IMR-90 (cell line): ENCODE data around the gene SPTLC3. TPM values are rescaled to one million over a fixed set of nuclear protein-coding genes. Genes with fewer than 3 reads are reported as not detected.

Source experiments
- ATAC-seq: fragments of 200-7000 bp; cut with Tn5 transposase; 2 replicates; pipeline ENCODE4 v1.9.1; 2020; ENCODE audit warnings: low read depth, mild to moderate bottlenecking, moderate library complexity
- BruUV-seq: library from RNA; stranded (reverse); fragments of 400-500 nt; replicated peaks from 2 replicates; lab custom pipeline; 2021; lab: Mats Ljungman, UMichigan
- CTCF ChIA-PET: fragments of 300-600 bp; formaldehyde crosslinking; extraction: SDS; loops from one replicate; lab custom pipeline; 2021; ENCODE audit warnings: antibody characterized with exemption; lab: Yijun Ruan, JAX
- POLR2A ChIA-PET: fragments of 300-600 bp; sonication (Branson Sonifier 250); formaldehyde crosslinking; loops from one replicate; lab custom pipeline; 2022; ENCODE audit warnings: antibody characterized with exemption; ENCODE audit not compliant: unreplicated experiment; lab: Charles Lee
- DNase-seq: peaks from one replicate; pipeline ENCODE4 v3.0.0; 2013
- H2AFZ ChIP-seq: replicated peaks from 2 replicates; pipeline ENCODE3; 2013; ENCODE audit warnings: low read length, mild to moderate bottlenecking; ENCODE audit not compliant: poor library complexity
- H2AK5ac ChIP-seq: 2 replicates; pipeline ENCODE4 v1.6.1; 2013; ENCODE audit warnings: low read depth, low read length, inconsistent platforms
- H2AK9ac ChIP-seq: replicated peaks from 2 replicates; pipeline ENCODE3; 2013; ENCODE audit warnings: mild to moderate bottlenecking, low read depth, low read length, moderate library complexity; ENCODE audit not compliant: poor library complexity
- H2BK120ac ChIP-seq: 2 replicates; pipeline ENCODE4 v1.6.1; 2013; ENCODE audit warnings: low read depth, low read length, inconsistent platforms
- H2BK15ac ChIP-seq: 3 replicates; pipeline ENCODE4 v1.6.1; 2013; ENCODE audit warnings: low read depth, low read length, inconsistent platforms
- H2BK20ac ChIP-seq: 2 replicates; pipeline ENCODE4 v1.6.1; 2013; ENCODE audit warnings: low read depth, mild to moderate bottlenecking, inconsistent platforms, low read length, moderate library complexity
- H2BK5ac ChIP-seq: 2 replicates; pipeline ENCODE4 v1.6.1; 2013; ENCODE audit warnings: mild to moderate bottlenecking, low read depth, low read length, inconsistent platforms; ENCODE audit not compliant: poor library complexity, severe bottlenecking
- H3K14ac ChIP-seq: replicated peaks from 2 replicates; pipeline ENCODE4 v1.6.1; 2013; ENCODE audit warnings: low read depth, low read length, inconsistent platforms
- H3K18ac ChIP-seq: 2 replicates; pipeline ENCODE4 v1.6.1; 2013; ENCODE audit warnings: low read depth, low read length, control low read depth
- H3K23ac ChIP-seq: 2 replicates; pipeline ENCODE4 v1.6.1; 2013; ENCODE audit warnings: low read depth, low read length, inconsistent platforms
- H3K27ac ChIP-seq: 2 replicates; pipeline ENCODE4 v1.5.1; 2013; ENCODE audit warnings: mild to moderate bottlenecking, control low read depth, low read length; ENCODE audit not compliant: insufficient read depth
- H3K27me3 ChIP-seq: 2 replicates; pipeline ENCODE4 v1.6.1; 2013; ENCODE audit warnings: low read length; ENCODE audit not compliant: control insufficient read depth, insufficient read depth
- H3K36me3 ChIP-seq: 2 replicates; pipeline ENCODE4 v1.6.1; 2013; ENCODE audit warnings: low read length, mixed read lengths; ENCODE audit not compliant: control insufficient read depth, insufficient read depth
- H3K4ac ChIP-seq: 2 replicates; pipeline ENCODE4 v1.6.1; 2013; ENCODE audit warnings: low read depth, low read length, inconsistent platforms
- H3K4me1 ChIP-seq: 2 replicates; pipeline ENCODE4 v1.6.1; 2013; ENCODE audit warnings: low read length, mixed read lengths; ENCODE audit not compliant: control insufficient read depth, insufficient read depth
- H3K4me2 ChIP-seq: 2 replicates; pipeline ENCODE4 v1.6.1; 2013; ENCODE audit warnings: low read depth, mild to moderate bottlenecking, control low read depth, low read length, moderate library complexity
- H3K4me3 ChIP-seq: 2 replicates; pipeline ENCODE4 v1.5.1; 2013; ENCODE audit warnings: low read depth, mild to moderate bottlenecking, control low read depth, low read length, moderate library complexity; ENCODE audit not compliant: insufficient read depth
- H3K56ac ChIP-seq: 2 replicates; pipeline ENCODE4 v1.6.1; 2013; ENCODE audit warnings: low read length, inconsistent platforms; ENCODE audit not compliant: insufficient read depth; ENCODE audit errors: extremely low read depth
- H3K79me1 ChIP-seq, 2 experiments: 2 replicates each; pipeline ENCODE4 v1.6.1; 2013; ENCODE audit warnings: low read length in 2 of 2, inconsistent platforms in 1 of 2, low read depth in 1 of 2
- H3K9ac ChIP-seq: 2 replicates; pipeline ENCODE4 v1.6.1; 2013; ENCODE audit warnings: low read depth, low read length, control low read depth
- H3K9me1 ChIP-seq: 2 replicates; pipeline ENCODE4 v1.6.1; 2013; ENCODE audit warnings: low read length, inconsistent platforms; ENCODE audit not compliant: insufficient read depth
- H3K9me3 ChIP-seq: 2 replicates; pipeline ENCODE4 v1.6.1; 2013; ENCODE audit warnings: low read length; ENCODE audit not compliant: control insufficient read depth, insufficient read depth
- H4K20me1 ChIP-seq: 2 replicates; pipeline ENCODE4 v1.6.1; 2013; ENCODE audit warnings: low read length, inconsistent platforms; ENCODE audit not compliant: insufficient read depth
- H4K5ac ChIP-seq: 2 replicates; pipeline ENCODE4 v1.6.1; 2013; ENCODE audit warnings: mild to moderate bottlenecking, low read depth, low read length, control low read depth
- H4K8ac ChIP-seq, 2 experiments: 2 replicates each; pipeline ENCODE4 v1.6.1; 2013; ENCODE audit warnings: low read depth in 2 of 2, low read length in 2 of 2, control low read depth in 1 of 2, inconsistent platforms in 1 of 2
- H4K91ac ChIP-seq: 2 replicates; pipeline ENCODE4 v1.6.1; 2013; ENCODE audit warnings: low read depth, low read length, inconsistent platforms; ENCODE audit not compliant: insufficient read depth
- BHLHE40 ChIP-seq: fragments of 150-350 bp; IDR thresholded peaks from 2 replicates; pipeline ENCODE4 v1.6.1; 2016; ENCODE audit warnings: mild to moderate bottlenecking, low read depth, low read length
- CEBPB ChIP-seq: IDR thresholded peaks from 2 replicates; pipeline ENCODE4 v1.6.1; 2012; ENCODE audit warnings: low read depth, low read length, improper control_type of control experiment
- FOS ChIP-seq: fragments of 150-350 bp; IDR thresholded peaks from 2 replicates; pipeline ENCODE4 v1.6.1; 2016; ENCODE audit warnings: low read depth, low read length
- MAFK ChIP-seq: IDR thresholded peaks from 2 replicates; pipeline ENCODE4 v1.6.1; 2012; ENCODE audit warnings: low read depth, low read length, improper control_type of control experiment
- POLR2A ChIP-seq: IDR thresholded peaks from 2 replicates; pipeline ENCODE4 v1.6.1; 2012; ENCODE audit warnings: mild to moderate bottlenecking, low read depth, low read length
- RAD21 ChIP-seq: IDR thresholded peaks from 2 replicates; pipeline ENCODE4 v1.6.1; 2012; ENCODE audit warnings: low read length, improper control_type of control experiment
- RCOR1 ChIP-seq: IDR thresholded peaks from 2 replicates; pipeline ENCODE4 v1.6.1; 2012; ENCODE audit warnings: mild to moderate bottlenecking, low read length, improper control_type of control experiment; ENCODE audit not compliant: insufficient replicate concordance
- WGBS, 2 experiments: methylation state at CpG; one replicate each; pipeline versions ENCODE4 v1.1.5 to v1.1.7; 2013; ENCODE audit warnings: missing lambda C conversion rate in 2 of 2; ENCODE audit not compliant: insufficient read length in 1 of 2; ENCODE audit errors: extremely low coverage in 2 of 2; 5-methylcytosine and 5-hydroxymethylcytosine counted together
- dilution Hi-C: fragments of 300-500 bp; cut with HindIII; formaldehyde crosslinking; loops from one replicate; pipeline ENCODE4 v1.14.3; 2018; ENCODE audit warnings: low sequenced_read_pairs; ENCODE audit not compliant: unreplicated experiment
- in situ Hi-C: fragments of 300-500 bp; cut with MboI; formaldehyde crosslinking; loops from 3 replicates; pipeline ENCODE4 v1.14.3; 2019; ENCODE audit warnings: low sequenced_read_pairs, inconsistent platforms, mixed read lengths
- intact Hi-C: fragments of 100-400 bp; cut with micrococcal nuclease; formaldehyde crosslinking; loops from 2 replicates; pipeline ENCODE4 v1.10.0; 2022
- polyA plus RNA-seq, 3 experiments: library from polyadenylated mRNA; depleted of rRNA; stranded (reverse); fragments of >200 nt; gene quantifications; 2 replicates each; pipeline ENCODE4 v1.2.3, GENCODE V29; 2012; ENCODE audit warnings: low replicate concordance in 1 of 3
- total RNA-seq: library from RNA; depleted of rRNA; stranded (reverse); fragments of >200 nt; gene quantifications from 2 replicates; pipeline ENCODE4 v1.2.3, GENCODE V29; 2012

The SPTLC3 gene
- total and polyA plus RNA-seq, 2 of the 4 experiments (the other 2 are of a cell fraction), result 0.44 to 1.6 TPM

DNA sequence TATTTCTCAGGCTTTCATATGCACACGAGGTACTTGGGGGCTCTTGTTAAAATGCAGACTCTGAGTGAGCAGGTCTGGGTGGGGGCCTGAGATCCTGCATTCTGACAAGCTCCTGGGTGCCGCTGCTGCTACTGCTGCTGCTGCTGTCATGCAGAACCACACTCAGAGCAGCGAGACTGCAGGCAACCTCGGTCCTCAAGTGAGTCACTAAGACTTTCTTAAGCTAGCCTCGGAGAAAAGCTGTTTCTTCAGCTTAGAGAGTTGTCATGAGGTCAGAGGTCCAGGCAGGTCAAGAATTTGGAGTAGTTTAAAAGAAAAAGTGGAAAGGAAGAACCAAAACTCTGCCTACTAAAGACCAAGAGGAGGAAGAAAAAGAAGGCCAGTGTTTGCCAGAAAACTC lies 92.9 kb downstream of the SPTLC3 start:
- H2BK15ac ChIP-seq, result no peak overlapping the region
- H2BK20ac ChIP-seq, result no peak overlapping the region
- no peaks in the 10 kb centered on the region for H4K20me1 ChIP-seq
- H3K56ac ChIP-seq, result no peak overlapping the region
- no peaks in the 10 kb centered on the region; the same call in 1 of the 2 replicates for H3K4me1 ChIP-seq
- DNase-seq (peak; percentile 43), ATAC-seq (peak; percentile 80)
- H2AFZ ChIP-seq, result no peak overlapping the region
- no peak overlapping the region for H3K9ac ChIP-seq
- H4K5ac ChIP-seq, result no peak overlapping the region
- CTCF ChIA-PET, result no interaction called here
- no peaks in the 10 kb centered on the region for H3K27me3 ChIP-seq
- H2BK120ac ChIP-seq, result no peak overlapping the region
- in situ Hi-C loops (loop anchor here (5.0 kb wide), 1 partner anchor 129 kb away; no protein-coding TSS in a partner anchor), intact Hi-C loops (no loop called here), dilution Hi-C loops (no loop called here)
- H3K9me3 ChIP-seq, result no peaks in the 10 kb centered on the region
- no peak overlapping the region for H3K14ac ChIP-seq
- no peak overlapping the region for H3K23ac ChIP-seq
- H3K18ac ChIP-seq, result no peak overlapping the region
- H3K4ac ChIP-seq, result no peak overlapping the region
- no peak overlapping the region for H2AK5ac ChIP-seq
- H3K4me3 ChIP-seq, result no peak overlapping the region
- no peak overlapping the region for H2BK5ac ChIP-seq
- H3K27ac ChIP-seq, result no peak overlapping the region
- H3K9me1 ChIP-seq, result no peaks in the 10 kb centered on the region
- TF ChIP-seq FOS (no peak), RCOR1 (no peak), MAFK (no peak), CEBPB (no peak), RAD21 (no peak), POLR2A (no peak), BHLHE40 (no peak)
- H4K91ac ChIP-seq, result no peak overlapping the region
- BruUV-seq, result no TSS peak
- no peak overlapping the region for H2AK9ac ChIP-seq
- POLR2A ChIA-PET, result no interaction called here
- no peak overlapping the region for H4K8ac ChIP-seq
- no peak overlapping the region for H3K4me2 ChIP-seq
- no peaks in the 10 kb centered on the region for H3K36me3 ChIP-seq
- no peaks in the 10 kb centered on the region for H3K79me1 ChIP-seq
- 100% methylated on average over 1 of the region's 5 CpGs; no CpG with 5 or more reads in 1 of the 2 experiments for WGBS, 2 experiments
